Stimulated activated CD4-positive, alpha-beta T cell treated with anti-CD3 and anti-CD28 coated beads, Interleukin-15, amount 100 ng/mL, for 48 hours (primary cell): ENCODE results near the gene RBM38.

Experiments used
- DNase-seq, 2 donors: peaks; one replicate each; pipeline ENCODE4 v3.0.0-alpha.2; 2020; ENCODE audit warnings: low read depth in 2 of 2

Gene RBM38

DNA sequence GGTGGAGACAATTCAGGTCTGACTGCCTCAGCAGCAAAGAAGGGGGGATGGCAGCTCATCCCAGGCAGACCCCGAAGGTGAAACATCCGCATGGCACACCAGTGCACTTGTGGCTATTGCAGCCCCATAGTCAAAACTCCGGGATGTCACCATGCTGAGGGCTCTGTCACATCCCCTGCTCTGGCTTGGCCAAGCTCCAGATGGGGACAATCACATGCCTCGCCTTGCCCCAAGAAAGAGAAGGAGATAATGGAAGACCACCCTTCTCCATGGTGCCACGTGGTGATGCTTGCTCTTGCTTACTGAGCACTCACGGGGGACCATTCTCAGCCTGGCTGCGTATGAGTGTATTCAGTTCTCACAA, 60.2 kb downstream of the RBM38 start:
- no peak for DNase-seq

DNA sequence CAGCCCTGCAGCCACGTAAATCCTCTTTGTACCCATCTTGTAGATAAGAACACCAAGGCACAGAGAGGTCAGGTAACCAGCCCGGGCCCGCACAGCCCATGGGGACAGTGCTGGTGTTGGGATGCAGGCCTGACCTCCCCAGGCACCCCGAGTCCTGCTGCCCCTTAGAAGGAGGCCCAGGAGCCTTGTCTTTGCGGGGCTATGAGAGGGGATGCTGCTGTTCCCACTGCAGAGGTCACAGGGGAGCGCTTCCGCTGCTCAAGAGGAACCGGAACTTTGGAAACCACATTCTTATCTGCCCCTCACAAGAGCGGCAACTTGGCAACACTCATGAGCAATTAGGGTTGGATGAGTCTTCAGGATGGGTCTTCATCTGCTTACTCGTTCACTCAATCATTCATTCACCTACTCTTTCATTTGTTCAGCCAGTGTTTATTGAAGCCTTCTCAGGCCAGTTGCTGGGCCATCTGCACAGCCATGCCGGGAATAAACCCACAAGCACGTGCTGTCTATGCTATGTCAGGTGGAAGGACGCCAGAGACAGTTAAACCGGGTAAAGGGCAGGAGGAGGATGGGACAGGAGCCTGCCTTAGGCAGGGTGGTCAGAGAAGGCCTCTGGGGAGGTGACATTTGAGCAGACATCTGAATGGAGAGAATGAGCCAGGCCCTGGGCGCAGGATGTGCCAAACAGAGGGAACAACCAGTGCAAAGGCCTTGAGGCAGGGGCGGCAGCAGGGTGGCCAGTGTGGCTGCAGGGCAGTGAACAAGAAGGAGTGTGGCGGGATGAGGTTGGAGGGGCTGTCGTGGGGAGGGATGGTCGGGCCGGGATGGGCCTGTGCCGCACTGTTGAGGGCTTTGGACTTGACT, 60.8 kb downstream of the RBM38 start:
- DNase-seq, result no peak

GRCh38 chr20:57455386-57455785, 64.2 kb downstream of the RBM38 start:
- no peak for DNase-seq

- DNase-seq, result no peak
These were observed 64.9 kb downstream of the RBM38 start for GRCh38 chr20:57456116-57456515.

DNA sequence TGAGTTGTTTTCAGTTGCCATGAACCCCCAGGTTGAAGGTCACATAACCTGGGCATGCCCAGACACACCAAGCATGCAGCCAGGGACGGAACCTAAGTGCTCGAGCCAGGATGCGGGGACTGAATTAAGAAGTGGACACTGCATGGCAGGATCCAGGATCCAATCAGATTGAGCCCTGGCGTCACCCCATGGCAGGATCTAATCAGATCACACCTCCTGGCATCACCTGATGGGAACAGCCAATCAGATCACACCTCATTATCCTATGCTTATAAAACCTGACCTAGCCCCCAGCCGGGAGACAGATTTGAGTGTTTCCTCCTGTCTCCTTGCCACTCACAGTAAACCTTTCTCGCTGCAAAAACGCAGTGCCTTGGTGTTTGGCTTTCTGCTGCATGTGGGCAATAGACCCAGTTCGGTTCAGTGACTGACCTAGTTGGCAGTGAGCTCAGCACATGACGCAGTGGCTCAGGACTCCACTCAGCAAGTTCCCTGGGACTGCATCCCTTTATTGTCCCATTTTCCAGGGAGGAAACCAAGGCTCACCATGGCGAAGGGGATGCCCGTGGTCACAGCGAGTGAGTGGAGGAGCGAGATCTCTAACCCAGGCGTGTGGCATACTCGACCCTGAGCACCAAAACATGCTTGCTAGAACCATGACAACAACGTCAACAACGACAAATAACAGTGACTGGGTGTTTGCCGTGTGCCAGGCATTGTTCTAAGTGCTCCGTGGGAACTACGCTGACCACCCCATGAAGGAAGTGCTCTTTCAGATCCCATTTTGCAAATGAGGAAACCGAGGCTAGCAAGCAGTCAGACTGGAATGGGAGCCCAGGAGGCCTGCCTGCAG, 66.3 kb downstream of the RBM38 start:
- DNase-seq, result no peak

GRCh38 chr20:57458400-57459160, 67.4 kb downstream of the RBM38 start:
- DNase-seq, result no peak
